NCI-H774 (cell line): ENCODE results near the gene CALML6.

Experiments used
- DNase-seq: peaks from one replicate; lab custom pipeline; 2025; lab: John Stamatoyannopoulos, UW

The CALML6 gene

DNA sequence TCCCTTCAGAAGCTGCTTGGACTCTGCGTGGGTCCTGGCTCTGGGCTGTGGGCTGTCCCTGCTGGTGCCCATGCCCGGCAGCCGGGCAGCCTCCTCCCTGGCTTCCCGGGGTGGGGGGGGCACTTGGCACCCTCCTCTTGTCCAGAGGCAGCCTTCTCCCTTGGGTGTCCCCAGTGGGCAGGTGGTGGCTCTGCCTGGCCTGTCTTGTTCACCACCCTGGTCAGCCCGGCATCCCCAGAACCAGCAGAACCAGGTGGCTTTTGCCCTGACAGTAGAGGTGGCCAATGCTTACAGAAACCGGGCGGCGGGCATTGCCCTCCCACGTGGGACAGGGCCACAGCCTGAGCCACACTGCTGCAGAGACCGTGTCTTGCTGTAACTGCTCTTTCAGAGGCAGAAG, 50.5 kb downstream of the CALML6 start:
- no peak for DNase-seq

DNA sequence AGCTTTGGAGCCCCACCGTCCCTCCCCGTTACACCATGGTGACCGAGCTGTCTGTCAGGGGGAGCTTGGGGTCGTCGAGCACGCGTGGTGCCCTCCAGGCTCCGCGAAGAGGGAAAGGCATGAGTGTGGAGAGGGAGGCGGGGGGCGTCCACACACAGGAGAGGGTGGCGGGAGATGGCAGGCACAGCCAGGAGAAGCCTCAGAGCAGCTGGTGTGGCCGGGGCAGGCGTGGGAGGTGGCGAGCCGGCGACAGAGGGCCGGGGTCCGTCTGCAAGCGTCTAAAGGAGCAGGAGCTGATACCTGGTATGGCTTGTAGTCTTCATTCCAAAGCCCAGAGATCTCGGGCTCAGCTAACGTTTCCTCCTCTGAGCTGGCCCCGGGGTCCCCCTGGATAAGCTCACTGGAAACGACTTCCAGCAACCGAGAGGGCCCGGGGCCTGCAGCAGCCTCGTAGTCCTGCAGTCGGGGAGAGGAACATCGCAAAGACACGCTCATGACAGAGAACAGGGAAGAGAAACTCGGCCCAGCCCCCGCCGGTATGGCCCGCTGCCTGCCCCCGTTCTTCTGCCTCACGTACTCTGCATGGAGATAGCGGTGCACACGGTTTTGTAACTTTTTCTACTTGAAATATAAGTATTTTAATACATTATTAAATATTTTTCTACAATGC, 51.1 kb downstream of the CALML6 start:
- DNase-seq = no peak
